Hepatocyte (in vitro differentiated cells): Measurements from ENCODE around the gene SIVA1.

ENCODE experiments used
- CTCF ChIP-seq: fragments of 200-600 bp; sonication (generic); IDR thresholded peaks from 2 replicates; pipeline ENCODE4 v1.5.1; 2016; ENCODE audit warnings: antibody characterized with exemption, mild to moderate bottlenecking; ENCODE audit not compliant: poor library complexity
- EZH2 ChIP-seq: fragments of 200-600 bp; sonication (generic); IDR thresholded peaks from 2 replicates; pipeline ENCODE4 v1.6.1; 2016; ENCODE audit warnings: antibody characterized with exemption, mild to moderate bottlenecking, borderline replicate concordance
- EZH2phosphoT487 ChIP-seq: fragments of 200-600 bp; sonication (generic); IDR thresholded peaks from one replicate; pipeline ENCODE4 v1.6.1; 2018; ENCODE audit warnings: antibody characterized with exemption, mild to moderate bottlenecking, low read depth, moderate library complexity; ENCODE audit not compliant: unreplicated experiment, severe bottlenecking

GRCh38 chr14:104746934-104747481 lies 5.9 kb upstream of the SIVA1 start:
- no peak for TF ChIP-seq CTCF
- no peak for TF ChIP-seq EZH2
- no peak for TF ChIP-seq EZH2phosphoT487
